Liver (tissue), 9 donors: ENCODE data around the gene ARHGAP30. TPM values are rescaled to one million over a fixed set of nuclear protein-coding genes. Genes with fewer than 3 reads are reported as not detected.

ENCODE experiments used
- DNase-seq: peaks from one replicate; pipeline ENCODE4 v3.0.0-alpha.2; 2017; ENCODE audit warnings: low spot score
- H3K27ac ChIP-seq, 2 donors: one replicate each; pipeline ENCODE4 v1.7.0; 2013; ENCODE audit warnings: inconsistent platforms in 2 of 2, low read length in 2 of 2, control low read depth in 1 of 2, low read depth in 1 of 2, mild to moderate bottlenecking in 1 of 2
- H3K27me3 ChIP-seq, 4 donors: one replicate each; pipeline versions ENCODE4 v1.6.1 to v1.7.0; 2013; ENCODE audit warnings: low read length in 3 of 4, inconsistent platforms in 1 of 4, mild to moderate bottlenecking in 1 of 4, moderate library complexity in 1 of 4; ENCODE audit not compliant: control insufficient read depth in 4 of 4, insufficient read depth in 4 of 4
- H3K36me3 ChIP-seq, 4 donors: one replicate each; pipeline versions ENCODE4 v1.6.1 to v1.7.0; 2013; ENCODE audit warnings: low read length in 3 of 4, mild to moderate bottlenecking in 3 of 4, low read depth in 1 of 4, moderate library complexity in 1 of 4; ENCODE audit not compliant: control insufficient read depth in 4 of 4, insufficient read depth in 3 of 4
- H3K4me1 ChIP-seq, 4 donors: one replicate each; pipeline versions ENCODE4 v1.6.1 to v1.7.0; 2013; ENCODE audit warnings: low read length in 3 of 4, mild to moderate bottlenecking in 3 of 4, moderate library complexity in 1 of 4; ENCODE audit not compliant: control insufficient read depth in 4 of 4, insufficient read depth in 4 of 4
- H3K4me3 ChIP-seq, 3 donors: one replicate each; pipeline versions ENCODE4 v1.6.1 to v1.7.0; 2013; ENCODE audit warnings: low read length in 3 of 3, control low read depth in 1 of 3, low read depth in 1 of 3, mild to moderate bottlenecking in 1 of 3
- H3K9ac ChIP-seq, 2 donors: one replicate each; pipeline ENCODE4 v1.7.0; 2013; ENCODE audit warnings: low read length in 2 of 2, mild to moderate bottlenecking in 2 of 2, moderate library complexity in 2 of 2, control low read depth in 1 of 2, low read depth in 1 of 2
- H3K9me3 ChIP-seq, 4 donors: one replicate each; pipeline versions ENCODE4 v1.6.1 to v1.7.0; 2013; ENCODE audit warnings: low read length in 3 of 4; ENCODE audit not compliant: control insufficient read depth in 4 of 4
- GABPA ChIP-seq, 2 donors: IDR thresholded peaks in 1 of 2; conservative IDR thresholded peaks in 1 of 2; 2 replicates each; pipeline ENCODE4 v1.6.1; 2016; ENCODE audit warnings: antibody characterized with exemption in 2 of 2, mild to moderate bottlenecking in 1 of 2, moderate library complexity in 1 of 2
- HNF4A ChIP-seq, 2 donors: conservative IDR thresholded peaks; 2 replicates each; pipeline ENCODE4 v1.6.1; 2016; ENCODE audit warnings: antibody characterized with exemption in 2 of 2, mild to moderate bottlenecking in 2 of 2
- NR2F2 ChIP-seq: IDR thresholded peaks from 2 replicates; pipeline ENCODE4 v1.6.1; 2016; ENCODE audit warnings: antibody characterized with exemption
- RXRA ChIP-seq, 2 donors: IDR thresholded peaks; 2 replicates each; pipeline ENCODE4 v1.6.1; 2017 to 2018; ENCODE audit warnings: antibody characterized with exemption in 2 of 2, mild to moderate bottlenecking in 1 of 2
- SP1 ChIP-seq: IDR thresholded peaks from 2 replicates; pipeline ENCODE4 v1.6.1; 2018; ENCODE audit warnings: antibody characterized with exemption, mild to moderate bottlenecking
- TAF1 ChIP-seq: conservative IDR thresholded peaks from 2 replicates; pipeline ENCODE4 v1.6.1; 2016; ENCODE audit warnings: antibody characterized with exemption, mild to moderate bottlenecking
- YY1 ChIP-seq: IDR thresholded peaks from 2 replicates; pipeline ENCODE4 v1.6.1; 2016; ENCODE audit warnings: antibody characterized with exemption, mild to moderate bottlenecking
- WGBS: extraction: QIAGEN DNeasy Blood & Tissue Kit; methylation state at CpG from one replicate; pipeline ENCODE4 v1.1.7; 2013; 5-methylcytosine and 5-hydroxymethylcytosine counted together
- polyA plus RNA-seq, 2 donors: library from polyadenylated mRNA; stranded (reverse) in 1 of 2; unstranded in 1 of 2; fragments of 200-250 nt in 1 of 2; fragments of >200 nt in 1 of 2; fragmentation: Nextera tagmentation in 1 of 2; extraction: Ambion mirVana in 1 of 2; gene quantifications; one replicate each; pipeline versions ENCODE4 v1.2.1 to v1.2.3, GENCODE V29; 2013 to 2015
- total RNA-seq, 2 donors: library from RNA; depleted of rRNA; stranded (reverse); fragments of >200 nt; gene quantifications; one replicate each; pipeline ENCODE4 v1.2.3, GENCODE V29; 2014
- TF ChIP-seq, protein P1 (sequence below): IDR thresholded peaks from 2 replicates; pipeline ENCODE4 v1.6.1; 2016; ENCODE audit warnings: antibody characterized with exemption, mild to moderate bottlenecking
- TF ChIP-seq, protein P2 (sequence below): fragments of 150-350 bp; IDR thresholded peaks from 2 replicates; pipeline ENCODE4 v1.5.1; 2017; ENCODE audit warnings: improper control_type of control experiment, low read depth, low read length; ENCODE audit not compliant: missing input control
- TF ChIP-seq, protein P3 (sequence below): IDR thresholded peaks from 2 replicates; pipeline ENCODE4 v1.6.1; 2016; ENCODE audit warnings: antibody characterized with exemption
- TF ChIP-seq, protein P4 (sequence below): IDR thresholded peaks from 2 replicates; pipeline ENCODE4 v1.6.1; 2016; ENCODE audit warnings: antibody characterized with exemption
- TF ChIP-seq, protein P5 (sequence below): IDR thresholded peaks from 2 replicates; pipeline ENCODE4 v1.6.1; 2016; ENCODE audit warnings: antibody characterized with exemption
- donor health status: healthy.
- donor health status: healthy.
- donor health status: healthy.
- donor health status: healthy.
- donor health status: healthy.

ARHGAP30 gene
- total and polyA plus RNA-seq, 4 donors, result 1.2 to 8.9 (median 5.0) TPM

DNA sequence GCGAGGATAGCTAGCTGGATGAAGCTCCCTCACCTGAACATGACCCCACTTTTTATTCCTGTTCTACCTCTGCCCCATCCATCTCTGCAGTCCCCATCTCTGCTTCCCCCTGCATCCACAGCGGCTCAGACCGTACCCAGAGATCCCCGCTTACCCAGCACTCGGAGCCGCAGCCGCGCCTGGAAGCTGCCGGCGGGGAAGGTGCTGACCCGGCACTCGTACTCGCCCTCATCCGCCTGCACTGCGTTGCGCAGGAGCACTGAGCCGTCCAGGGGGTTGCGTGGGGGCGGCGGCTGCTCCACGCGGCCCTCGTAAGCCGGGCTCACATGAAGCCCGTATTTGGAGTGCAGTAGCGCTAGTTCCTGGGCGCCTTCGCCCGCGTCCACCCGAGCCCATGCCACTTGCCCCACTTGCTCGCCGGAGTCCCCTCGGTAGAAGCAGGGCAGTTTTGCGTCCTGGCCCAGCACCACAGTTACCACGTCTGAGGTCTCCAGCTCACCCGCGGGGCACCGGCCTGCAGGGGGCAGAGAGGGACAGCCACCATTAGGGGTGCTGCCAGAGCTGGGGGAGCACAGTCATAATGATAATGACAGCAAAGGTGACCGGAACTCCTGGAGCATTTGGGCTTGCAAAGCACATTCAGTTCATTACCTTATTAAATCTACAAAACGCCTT, 9.9 kb upstream of the ARHGAP30 start:
- WGBS, result 66% methylated on average over 41 of the region's 41 CpGs
- no peaks in the 10 kb centered on the region for H3K27me3 ChIP-seq
- no peak overlapping the region for H3K4me3 ChIP-seq
- no peaks in the 10 kb centered on the region for H3K36me3 ChIP-seq
- TF ChIP-seq YY1 (no peak), RXRA (IDR thresholded peaks at IDR 0.05) (no peak), TAF1 (no peak), GABPA (IDR thresholded peaks at IDR 0.05 in 1 of 2, conservative IDR thresholded peaks at IDR 0.05 in 1 of 2) (no peak), SP1 (no peak), HNF4A (conservative IDR thresholded peaks at IDR 0.05) (no peak), NR2F2 (no peak)
- TF ChIP-seq, protein P1, sequence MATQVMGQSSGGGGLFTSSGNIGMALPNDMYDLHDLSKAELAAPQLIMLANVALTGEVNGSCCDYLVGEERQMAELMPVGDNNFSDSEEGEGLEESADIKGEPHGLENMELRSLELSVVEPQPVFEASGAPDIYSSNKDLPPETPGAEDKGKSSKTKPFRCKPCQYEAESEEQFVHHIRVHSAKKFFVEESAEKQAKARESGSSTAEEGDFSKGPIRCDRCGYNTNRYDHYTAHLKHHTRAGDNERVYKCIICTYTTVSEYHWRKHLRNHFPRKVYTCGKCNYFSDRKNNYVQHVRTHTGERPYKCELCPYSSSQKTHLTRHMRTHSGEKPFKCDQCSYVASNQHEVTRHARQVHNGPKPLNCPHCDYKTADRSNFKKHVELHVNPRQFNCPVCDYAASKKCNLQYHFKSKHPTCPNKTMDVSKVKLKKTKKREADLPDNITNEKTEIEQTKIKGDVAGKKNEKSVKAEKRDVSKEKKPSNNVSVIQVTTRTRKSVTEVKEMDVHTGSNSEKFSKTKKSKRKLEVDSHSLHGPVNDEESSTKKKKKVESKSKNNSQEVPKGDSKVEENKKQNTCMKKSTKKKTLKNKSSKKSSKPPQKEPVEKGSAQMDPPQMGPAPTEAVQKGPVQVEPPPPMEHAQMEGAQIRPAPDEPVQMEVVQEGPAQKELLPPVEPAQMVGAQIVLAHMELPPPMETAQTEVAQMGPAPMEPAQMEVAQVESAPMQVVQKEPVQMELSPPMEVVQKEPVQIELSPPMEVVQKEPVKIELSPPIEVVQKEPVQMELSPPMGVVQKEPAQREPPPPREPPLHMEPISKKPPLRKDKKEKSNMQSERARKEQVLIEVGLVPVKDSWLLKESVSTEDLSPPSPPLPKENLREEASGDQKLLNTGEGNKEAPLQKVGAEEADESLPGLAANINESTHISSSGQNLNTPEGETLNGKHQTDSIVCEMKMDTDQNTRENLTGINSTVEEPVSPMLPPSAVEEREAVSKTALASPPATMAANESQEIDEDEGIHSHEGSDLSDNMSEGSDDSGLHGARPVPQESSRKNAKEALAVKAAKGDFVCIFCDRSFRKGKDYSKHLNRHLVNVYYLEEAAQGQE, result no peak
- TF ChIP-seq, protein P2, sequence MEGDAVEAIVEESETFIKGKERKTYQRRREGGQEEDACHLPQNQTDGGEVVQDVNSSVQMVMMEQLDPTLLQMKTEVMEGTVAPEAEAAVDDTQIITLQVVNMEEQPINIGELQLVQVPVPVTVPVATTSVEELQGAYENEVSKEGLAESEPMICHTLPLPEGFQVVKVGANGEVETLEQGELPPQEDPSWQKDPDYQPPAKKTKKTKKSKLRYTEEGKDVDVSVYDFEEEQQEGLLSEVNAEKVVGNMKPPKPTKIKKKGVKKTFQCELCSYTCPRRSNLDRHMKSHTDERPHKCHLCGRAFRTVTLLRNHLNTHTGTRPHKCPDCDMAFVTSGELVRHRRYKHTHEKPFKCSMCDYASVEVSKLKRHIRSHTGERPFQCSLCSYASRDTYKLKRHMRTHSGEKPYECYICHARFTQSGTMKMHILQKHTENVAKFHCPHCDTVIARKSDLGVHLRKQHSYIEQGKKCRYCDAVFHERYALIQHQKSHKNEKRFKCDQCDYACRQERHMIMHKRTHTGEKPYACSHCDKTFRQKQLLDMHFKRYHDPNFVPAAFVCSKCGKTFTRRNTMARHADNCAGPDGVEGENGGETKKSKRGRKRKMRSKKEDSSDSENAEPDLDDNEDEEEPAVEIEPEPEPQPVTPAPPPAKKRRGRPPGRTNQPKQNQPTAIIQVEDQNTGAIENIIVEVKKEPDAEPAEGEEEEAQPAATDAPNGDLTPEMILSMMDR, result no peak
- TF ChIP-seq, protein P3, sequence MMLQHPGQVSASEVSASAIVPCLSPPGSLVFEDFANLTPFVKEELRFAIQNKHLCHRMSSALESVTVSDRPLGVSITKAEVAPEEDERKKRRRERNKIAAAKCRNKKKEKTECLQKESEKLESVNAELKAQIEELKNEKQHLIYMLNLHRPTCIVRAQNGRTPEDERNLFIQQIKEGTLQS, result no peak
- TF ChIP-seq, protein P4, sequence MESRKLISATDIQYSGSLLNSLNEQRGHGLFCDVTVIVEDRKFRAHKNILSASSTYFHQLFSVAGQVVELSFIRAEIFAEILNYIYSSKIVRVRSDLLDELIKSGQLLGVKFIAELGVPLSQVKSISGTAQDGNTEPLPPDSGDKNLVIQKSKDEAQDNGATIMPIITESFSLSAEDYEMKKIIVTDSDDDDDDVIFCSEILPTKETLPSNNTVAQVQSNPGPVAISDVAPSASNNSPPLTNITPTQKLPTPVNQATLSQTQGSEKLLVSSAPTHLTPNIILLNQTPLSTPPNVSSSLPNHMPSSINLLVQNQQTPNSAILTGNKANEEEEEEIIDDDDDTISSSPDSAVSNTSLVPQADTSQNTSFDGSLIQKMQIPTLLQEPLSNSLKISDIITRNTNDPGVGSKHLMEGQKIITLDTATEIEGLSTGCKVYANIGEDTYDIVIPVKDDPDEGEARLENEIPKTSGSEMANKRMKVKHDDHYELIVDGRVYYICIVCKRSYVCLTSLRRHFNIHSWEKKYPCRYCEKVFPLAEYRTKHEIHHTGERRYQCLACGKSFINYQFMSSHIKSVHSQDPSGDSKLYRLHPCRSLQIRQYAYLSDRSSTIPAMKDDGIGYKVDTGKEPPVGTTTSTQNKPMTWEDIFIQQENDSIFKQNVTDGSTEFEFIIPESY, result no peak
- TF ChIP-seq, protein P5, sequence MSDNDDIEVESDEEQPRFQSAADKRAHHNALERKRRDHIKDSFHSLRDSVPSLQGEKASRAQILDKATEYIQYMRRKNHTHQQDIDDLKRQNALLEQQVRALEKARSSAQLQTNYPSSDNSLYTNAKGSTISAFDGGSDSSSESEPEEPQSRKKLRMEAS, result no peak
- H3K9ac ChIP-seq, result no peak overlapping the region
- H3K27ac ChIP-seq, result no peak overlapping the region
- DNase-seq, result no peak
- H3K9me3 ChIP-seq, result no peaks in the 10 kb centered on the region
- H3K4me1 ChIP-seq, result no peaks in the 10 kb centered on the region

DNA sequence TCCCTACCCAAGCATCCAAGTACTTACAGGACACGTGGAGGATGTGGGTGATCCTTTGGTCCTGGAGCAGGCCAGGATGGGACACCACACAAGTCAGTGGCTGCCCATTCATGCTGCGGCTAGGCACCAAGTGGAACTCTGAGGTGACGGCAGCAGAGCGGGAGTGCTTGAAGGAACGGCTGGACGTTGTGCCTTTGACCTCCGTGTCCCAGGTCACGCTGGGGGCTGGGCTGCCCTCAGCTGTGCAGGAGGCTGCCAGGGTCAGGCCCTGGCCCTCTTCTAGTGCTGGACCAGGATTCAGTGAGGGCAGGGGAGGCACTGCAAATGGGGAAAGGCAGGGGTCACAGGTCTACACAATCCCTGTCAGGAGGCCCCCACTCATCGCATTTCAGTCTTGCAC, 7.7 kb upstream of the ARHGAP30 start:
- no peaks in the 10 kb centered on the region for H3K36me3 ChIP-seq
- H3K9ac ChIP-seq, result no peak overlapping the region
- H3K27me3 ChIP-seq, result no peaks in the 10 kb centered on the region
- H3K4me3 ChIP-seq, result no peak overlapping the region
- 73% methylated on average over 9 of the region's 9 CpGs for WGBS
- H3K9me3 ChIP-seq, result no peaks in the 10 kb centered on the region
- no peak overlapping the region for H3K27ac ChIP-seq
- no peak for TF ChIP-seq RXRA (IDR thresholded peaks at IDR 0.05)
- no peak for DNase-seq
- H3K4me1 ChIP-seq, result no peaks in the 10 kb centered on the region
